ENCODE measurements around the gene SV2C. TPM values are rescaled to one million over a fixed set of nuclear protein-coding genes. Genes with fewer than 3 reads are reported as not detected.

SV2C gene
- total and polyA plus RNA-seq, 10 of the 15 experiments (the other 5 are each of a cell fraction or from before 2014, with no cell fraction given): under 0.01 to 1.1 (median 0.63) TPM

DNA sequence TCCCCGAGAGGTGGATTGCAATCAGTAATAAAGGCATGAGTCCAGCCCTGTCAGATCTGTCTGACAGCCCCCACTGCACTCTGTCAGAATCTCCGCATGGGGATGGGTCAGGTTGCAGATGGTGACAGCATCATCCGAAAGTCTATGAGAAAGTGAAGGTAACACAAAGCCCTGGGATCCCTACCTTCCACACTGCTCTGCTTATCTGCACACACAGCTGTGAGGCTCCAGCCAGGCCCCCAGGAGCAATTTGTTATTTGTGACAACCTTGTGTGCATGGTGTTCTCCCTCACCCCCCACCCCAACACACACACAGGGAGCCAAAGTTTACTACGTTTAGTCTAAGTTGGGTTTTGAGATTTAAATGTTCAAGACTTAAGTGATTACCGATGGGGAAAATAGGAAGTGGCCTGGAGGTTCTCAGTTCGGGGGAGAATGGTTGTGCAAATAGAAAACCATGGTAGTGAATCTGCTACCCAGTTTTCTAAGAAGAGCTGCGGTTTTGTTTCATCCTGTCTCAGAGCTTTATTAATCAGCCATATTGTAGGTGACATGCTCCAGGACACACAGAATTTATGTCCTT, 92.7 kb downstream of the SV2C start:
- H4K20me1 ChIP-seq (ENCODE audit: control insufficient read depth, insufficient read depth): no peaks in the 10 kb centered on the region
- POLR2A ChIA-PET: no interaction called here
- H3K36me3 ChIP-seq (ENCODE audit: control insufficient read depth in 2 of 2, insufficient read depth in 2 of 2, low read length in 1 of 2): no peaks in the 10 kb centered on the region
- CTCF ChIA-PET: interaction anchor here (0.5 to 2.8 kb wide), 46 partner anchors 8 to 1188 kb away, joined by 3 to 43 read pairs (median 4); partner anchors contain the start of gene ANKRD31
- under 1% methylated on average over 7 of the region's 7 CpGs for WGBS (ENCODE audit: insufficient coverage, insufficient replicate concordance, low lambda C conversion rate, missing lambda C conversion rate)
- H2AFZ ChIP-seq (ENCODE audit: control insufficient read depth, low read depth, low read length): peak overlapping the region; percentile 61
- H3K4me1 ChIP-seq (ENCODE audit: control insufficient read depth, insufficient read depth, low read length): peaks cover 30% of the 10 kb centered on the region
- RAD21 ChIA-PET (ENCODE audit: unreplicated experiment): interaction anchor here (0.7 to 2.6 kb wide), 16 partner anchors 8 to 939 kb away, joined by 3 to 22 read pairs (median 7); partner anchors contain the start of gene ANKRD31
- in situ Hi-C loops (cut with MboI) (loop anchor here (10.0 kb wide), 1 partner anchor 441 kb away; no protein-coding TSS in a partner anchor), intact Hi-C loops (cut with micrococcal nuclease; ENCODE audit: unreplicated experiment) (loop anchor here (1.0 to 10.0 kb wide), 7 partner anchors 79 to 941 kb away; partner anchors contain the start of gene ANKRD31)
- SMC1A ChIA-PET (ENCODE audit: uncharacterized antibody, unreplicated experiment): interaction anchor here (0.7 to 2.8 kb wide), 24 partner anchors 8 to 940 kb away, joined by 3 to 30 read pairs (median 4); partner anchors contain the start of genes ANKRD31 and POC5
- peaks cover 3% of the 10 kb centered on the region; the same call in 2 of the 3 replicates for H3K9me3 ChIP-seq (replicated peaks; ENCODE audit: control insufficient read depth, insufficient read depth, low read length)
- no peaks in the 10 kb centered on the region for H3K79me2 ChIP-seq (ENCODE audit: control insufficient read depth, insufficient read depth, low read length)
- BruUV-seq (replicated peaks): no TSS peak
- no peaks in the 10 kb centered on the region for H3K27me3 ChIP-seq (replicated peaks in 1 of 2; ENCODE audit: control insufficient read depth in 2 of 2, insufficient read depth in 2 of 2, low read length in 1 of 2)
- peak; percentile 64 for DNase-seq (ENCODE audit: low read depth, low spot score)
- peak; percentile 90 for ATAC-seq
- FAIRE-seq: peak; percentile 85
- H3K9ac ChIP-seq (ENCODE audit: control insufficient read depth, insufficient read depth, low read length): peak overlapping the region; percentile 10; the same call in 1 of the 2 replicates
- H3K27ac ChIP-seq (ENCODE audit: control insufficient read depth, insufficient read depth): peak overlapping the region; percentile 64
- peak overlapping the region; percentile 45; the same call in 1 of the 2 replicates for H3K4me3 ChIP-seq
- peak overlapping the region; percentile 56 for H3K4me2 ChIP-seq (ENCODE audit: control insufficient read depth, insufficient read depth)
- no peak for TF ChIP-seq POLR2A (IDR thresholded peaks at IDR 0.05; ENCODE audit: low read depth, low read length)
- no peak for TF ChIP-seq BMI1 (IDR thresholded peaks at IDR 0.05; ENCODE audit: borderline replicate concordance)
- TF ChIP-seq ZBTB40 (IDR thresholded peaks at IDR 0.05; ENCODE audit: borderline replicate concordance): peak; percentile 73
- no peak for TF ChIP-seq ZNF592 (IDR thresholded peaks at IDR 0.05)
- TF ChIP-seq NR2C2 (IDR thresholded peaks at IDR 0.05; ENCODE audit: borderline replicate concordance, control insufficient read depth, insufficient read length, low read depth): no peak
- peak; percentile 86; the same call in 1 of the 2 replicates for TF ChIP-seq MTA3 (IDR thresholded peaks at IDR 0.05; ENCODE audit: borderline replicate concordance, low read length)
- TF ChIP-seq, protein P1, sequence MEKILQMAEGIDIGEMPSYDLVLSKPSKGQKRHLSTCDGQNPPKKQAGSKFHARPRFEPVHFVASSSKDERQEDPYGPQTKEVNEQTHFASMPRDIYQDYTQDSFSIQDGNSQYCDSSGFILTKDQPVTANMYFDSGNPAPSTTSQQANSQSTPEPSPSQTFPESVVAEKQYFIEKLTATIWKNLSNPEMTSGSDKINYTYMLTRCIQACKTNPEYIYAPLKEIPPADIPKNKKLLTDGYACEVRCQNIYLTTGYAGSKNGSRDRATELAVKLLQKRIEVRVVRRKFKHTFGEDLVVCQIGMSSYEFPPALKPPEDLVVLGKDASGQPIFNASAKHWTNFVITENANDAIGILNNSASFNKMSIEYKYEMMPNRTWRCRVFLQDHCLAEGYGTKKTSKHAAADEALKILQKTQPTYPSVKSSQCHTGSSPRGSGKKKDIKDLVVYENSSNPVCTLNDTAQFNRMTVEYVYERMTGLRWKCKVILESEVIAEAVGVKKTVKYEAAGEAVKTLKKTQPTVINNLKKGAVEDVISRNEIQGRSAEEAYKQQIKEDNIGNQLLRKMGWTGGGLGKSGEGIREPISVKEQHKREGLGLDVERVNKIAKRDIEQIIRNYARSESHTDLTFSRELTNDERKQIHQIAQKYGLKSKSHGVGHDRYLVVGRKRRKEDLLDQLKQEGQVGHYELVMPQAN (conservative IDR thresholded peaks at IDR 0.05): no peak
- TF ChIP-seq MYC (IDR thresholded peaks at IDR 0.05; ENCODE audit: insufficient read depth, insufficient read length, insufficient replicate concordance, low read length, severe bottlenecking): no peak
